DND-41 (cell line): ENCODE measurements around the gene DQX1.
A peak's percentile ranks its signal among the peaks of the same experiment; 100 is the strongest.

Experiments
- ATAC-seq: fragments of 200-7000 bp; cut with Tn5 transposase; 3 replicates; pipeline ENCODE4 v1.9.1; 2021; ENCODE audit warnings: low read depth; ENCODE audit not compliant: insufficient read depth
- DNase-seq: peaks from one replicate; pipeline ENCODE4 v3.0.0-alpha.2; 2020
- H2AFZ ChIP-seq: 2 replicates; pipeline ENCODE4 v1.6.0; 2012; ENCODE audit warnings: low read depth, low read length
- H3K27ac ChIP-seq: 2 replicates; pipeline ENCODE4 v1.5.1; 2012; ENCODE audit warnings: low read length, inconsistent platforms
- H3K27me3 ChIP-seq: fragments of 200-600 bp; sonication (generic); 2 replicates; pipeline ENCODE4 v1.6.0; 2012; ENCODE audit warnings: low read length, mild to moderate bottlenecking, inconsistent platforms; ENCODE audit not compliant: insufficient read depth, poor library complexity
- H3K36me3 ChIP-seq: 2 replicates; pipeline ENCODE4 v1.5.1; 2012; ENCODE audit warnings: low read length, inconsistent platforms; ENCODE audit not compliant: insufficient read depth
- H3K4me1 ChIP-seq: 2 replicates; pipeline ENCODE4 v1.5.1; 2012; ENCODE audit warnings: mild to moderate bottlenecking, low read length; ENCODE audit not compliant: insufficient read depth
- H3K4me2 ChIP-seq: 2 replicates; pipeline ENCODE4 v1.6.0; 2012; ENCODE audit warnings: mild to moderate bottlenecking, moderate library complexity, low read length, inconsistent platforms; ENCODE audit not compliant: insufficient read depth
- H3K4me3 ChIP-seq, 2 experiments: fragments of 200-600 bp in 1 of 2; shearing (Covaris generic) in 1 of 2; 2 replicates each; pipeline ENCODE4 v1.5.1; 2012 to 2016; ENCODE audit warnings: inconsistent platforms in 2 of 2, low read length in 2 of 2, mild to moderate bottlenecking in 2 of 2, low read depth in 1 of 2, moderate library complexity in 1 of 2
- H3K79me2 ChIP-seq: 2 replicates; pipeline ENCODE4 v1.6.0; 2012; ENCODE audit warnings: low read length, inconsistent platforms; ENCODE audit not compliant: insufficient read depth
- H3K9ac ChIP-seq: 2 replicates; pipeline ENCODE4 v1.6.0; 2012; ENCODE audit warnings: low read depth, mild to moderate bottlenecking, inconsistent platforms, low read length, moderate library complexity
- H3K9me3 ChIP-seq: 2 replicates; pipeline ENCODE4 v1.5.1; 2012; ENCODE audit warnings: low read length, moderate library complexity, mild to moderate bottlenecking, inconsistent platforms; ENCODE audit not compliant: insufficient read depth, severe bottlenecking
- H4K20me1 ChIP-seq: 2 replicates; pipeline ENCODE4 v1.6.0; 2012; ENCODE audit warnings: low read length; ENCODE audit not compliant: insufficient read depth
- CTCF ChIP-seq: IDR thresholded peaks from 2 replicates; pipeline ENCODE4 v1.5.1; 2012; ENCODE audit warnings: borderline replicate concordance, low read length, moderate library complexity, mild to moderate bottlenecking; ENCODE audit not compliant: poor library complexity, severe bottlenecking; ENCODE audit errors: extremely low read depth
- EZH2 ChIP-seq: IDR thresholded peaks from 3 replicates; pipeline ENCODE4 v1.6.1; 2012; ENCODE audit warnings: borderline replicate concordance, low read depth, mild to moderate bottlenecking, moderate library complexity, low read length, inconsistent platforms; ENCODE audit not compliant: severe bottlenecking

Gene DQX1

DNA sequence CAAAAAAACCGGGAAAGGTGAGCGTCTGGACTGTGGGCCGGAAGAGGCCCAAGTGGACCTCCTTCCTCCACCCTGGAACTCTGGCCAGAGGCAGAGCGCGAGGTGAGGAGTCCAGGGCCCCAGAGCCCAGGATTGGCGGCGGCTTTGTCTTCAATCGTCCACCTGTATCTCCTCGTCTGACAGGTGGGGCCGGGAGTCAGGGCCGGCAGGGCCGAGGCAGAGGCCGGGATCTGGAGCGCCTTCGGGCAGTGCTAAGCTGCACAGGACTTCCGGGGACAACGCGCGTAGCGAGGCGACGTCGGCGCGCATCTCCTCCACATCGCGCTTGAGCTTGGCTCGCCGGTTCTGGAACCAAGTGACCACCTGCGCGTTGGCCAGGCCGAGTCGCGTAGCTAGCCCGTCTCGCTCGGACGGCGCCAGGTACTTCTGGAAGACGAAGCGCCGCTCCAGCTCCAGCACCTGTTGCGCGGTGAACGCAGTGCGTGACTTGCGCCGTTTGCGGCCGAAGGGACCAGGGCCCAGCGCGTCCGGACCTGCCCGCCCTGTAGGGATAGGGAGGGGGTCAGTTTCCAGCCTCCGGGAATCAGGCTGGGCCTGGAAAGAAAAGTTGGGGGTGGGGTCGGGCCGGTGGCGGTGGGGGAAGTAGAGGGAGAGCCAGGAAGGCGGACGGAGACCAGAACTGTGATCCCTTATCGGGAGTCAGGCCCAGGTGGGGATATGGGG is 28.1 kb downstream of the DQX1 start:
- Histone ChIP-seq H3K9me3 (no peaks in the 10 kb centered on the region), H3K79me2 (peaks cover 17% of the 10 kb centered on the region), H3K27me3 (no peaks in the 10 kb centered on the region), H2AFZ (peak overlapping the region; percentile 87), H3K27ac (peak overlapping the region; percentile 83), H3K9ac (peak overlapping the region; percentile 71), H3K4me2 (peak overlapping the region; percentile 75), H3K4me3 (peak overlapping the region; percentile 30 to 70; a peak in 3 of 4 replicates), H4K20me1 (no peaks in the 10 kb centered on the region), H3K4me1 (peaks cover 22% of the 10 kb centered on the region), H3K36me3 (peaks cover 15% of the 10 kb centered on the region)
- ATAC-seq (peak; percentile 79), DNase-seq (peak; percentile 48)
- TF ChIP-seq EZH2 (no peak), CTCF (no peak)

DNA sequence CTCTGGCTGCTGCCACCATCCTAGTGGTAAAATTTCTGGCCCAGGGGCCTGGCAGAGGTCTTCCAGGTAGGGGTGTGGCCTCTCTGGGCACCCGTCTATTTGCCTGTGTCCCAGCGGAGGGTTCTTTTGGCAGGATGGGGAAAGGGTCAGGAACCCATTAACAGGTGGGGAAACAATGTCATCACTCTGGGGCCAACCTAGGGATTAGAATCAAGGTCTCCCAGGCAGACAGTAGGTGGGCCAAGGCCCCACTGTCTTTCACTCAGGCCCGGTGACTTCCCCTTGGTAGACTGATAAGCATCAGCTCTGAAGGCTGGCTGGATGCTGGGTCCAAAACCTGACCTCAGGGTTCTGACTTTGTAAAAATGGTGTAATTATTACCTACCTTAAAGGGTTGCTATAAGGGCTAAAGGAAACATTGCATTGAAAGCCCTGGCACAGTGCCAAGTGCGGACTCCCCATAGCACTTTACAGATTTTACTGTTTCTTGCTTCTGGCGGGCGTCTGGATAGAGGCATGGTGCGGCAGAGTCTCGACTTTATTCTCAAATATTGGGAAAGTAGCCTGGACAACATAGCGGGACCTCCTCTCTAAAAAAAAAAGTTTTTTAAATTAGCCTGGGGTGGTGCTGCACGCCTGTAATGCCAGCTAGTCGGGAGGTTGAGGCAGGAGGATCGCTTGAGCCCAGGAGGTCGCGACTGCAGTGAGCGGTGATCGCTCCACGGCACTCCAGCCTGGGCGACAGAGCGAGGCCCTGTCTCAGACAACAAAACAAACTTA is 28.8 kb downstream of the DQX1 start:
- Histone ChIP-seq H3K79me2 (peaks cover 17% of the 10 kb centered on the region), H3K4me3 (peak overlapping the region; percentile 30 to 70; a peak in 3 of 4 replicates), H3K27me3 (no peaks in the 10 kb centered on the region), H2AFZ (peak overlapping the region; percentile 87), H3K36me3 (peaks cover 22% of the 10 kb centered on the region), H3K9me3 (no peaks in the 10 kb centered on the region), H3K4me2 (peak overlapping the region; percentile 75), H4K20me1 (no peaks in the 10 kb centered on the region), H3K4me1 (peaks cover 22% of the 10 kb centered on the region), H3K27ac (peak overlapping the region; percentile 83), H3K9ac (peak overlapping the region; percentile 71)
- ATAC-seq: peak; percentile 33
- no peak for DNase-seq
- TF ChIP-seq EZH2 (no peak), CTCF (no peak)

- ATAC-seq (no peak), DNase-seq (no peak)
- H2AFZ ChIP-seq: no peak overlapping the region
- no peaks in the 10 kb centered on the region for H3K27me3 ChIP-seq
- H3K36me3 ChIP-seq: peaks cover 40% of the 10 kb centered on the region
- H3K9me3 ChIP-seq: no peaks in the 10 kb centered on the region
- peaks cover 17% of the 10 kb centered on the region for H3K79me2 ChIP-seq
- TF ChIP-seq CTCF (no peak), EZH2 (no peak)
- no peaks in the 10 kb centered on the region for H4K20me1 ChIP-seq
- no peak overlapping the region for H3K9ac ChIP-seq
- H3K27ac ChIP-seq: no peak overlapping the region
- H3K4me1 ChIP-seq: peaks cover 22% of the 10 kb centered on the region
- no peak overlapping the region for H3K4me3 ChIP-seq
- H3K4me2 ChIP-seq: no peak overlapping the region
Measured at GRCh38 chr2:74495440-74495839, 30.6 kb downstream of the DQX1 start.
